Endometrial microvascular endothelial cells (primary cell): ENCODE data around the gene PCNA. TPM values are rescaled to one million over a fixed set of nuclear protein-coding genes. Genes with fewer than 3 reads are reported as not detected.

ENCODE experiments used
- in situ Hi-C: cut with HindIII; loops from 2 replicates; pipeline ENCODE4 v1.10.0; 2017; ENCODE audit warnings: low sequenced_read_pairs, low pct_unique_long_range_greater_than_20kb; ENCODE audit errors: inconsistent ontology term
- total RNA-seq: library from RNA; depleted of rRNA; stranded (reverse); fragments of >200 nt; gene quantifications from one replicate; pipeline ENCODE4 v1.2.3, GENCODE V29; 2015; ENCODE audit errors: inconsistent ontology term

Gene PCNA
- total RNA-seq, 1 donor from 2014 or later: 305 TPM

DNA sequence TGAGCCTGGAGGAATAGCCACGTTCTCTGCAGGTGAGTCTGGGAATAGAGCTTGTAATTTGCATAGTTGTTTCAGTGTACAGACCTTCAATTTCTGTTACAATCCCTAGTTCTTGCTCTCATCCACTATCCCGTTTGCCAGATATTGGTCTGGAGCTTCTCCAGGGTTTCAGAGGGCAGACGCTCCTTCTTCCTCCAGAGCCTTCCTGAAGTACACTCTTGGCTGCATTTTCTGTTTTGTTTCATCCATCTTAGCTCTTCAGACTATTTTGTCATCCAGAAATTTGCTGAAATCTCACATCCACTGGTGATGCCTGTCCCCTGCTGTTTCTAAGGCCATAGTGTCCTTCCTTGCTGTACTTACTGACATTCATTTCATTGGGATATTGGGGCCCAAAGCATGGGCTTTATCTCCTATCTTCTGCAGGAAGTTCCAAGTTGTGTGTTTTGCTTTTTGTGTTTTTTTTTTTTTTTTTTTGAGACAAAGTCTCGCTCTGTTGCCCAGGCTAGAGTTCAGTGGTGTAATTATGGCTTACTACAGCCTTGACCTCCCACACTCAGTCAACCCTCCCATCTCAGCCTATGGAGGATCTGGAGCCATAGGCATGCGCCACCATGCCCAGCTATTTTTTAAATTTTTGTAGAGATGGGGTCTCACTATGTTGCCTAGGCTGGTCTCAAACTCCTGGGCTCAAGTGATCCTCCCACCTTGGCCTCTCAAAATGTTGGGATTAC, 25.8 kb upstream of the PCNA start:
- in situ Hi-C loops: no loop called here

- in situ Hi-C loops: no loop called here
Observed at GRCh38 chr20:5143851-5144250, 24.1 kb upstream of the PCNA start.

DNA sequence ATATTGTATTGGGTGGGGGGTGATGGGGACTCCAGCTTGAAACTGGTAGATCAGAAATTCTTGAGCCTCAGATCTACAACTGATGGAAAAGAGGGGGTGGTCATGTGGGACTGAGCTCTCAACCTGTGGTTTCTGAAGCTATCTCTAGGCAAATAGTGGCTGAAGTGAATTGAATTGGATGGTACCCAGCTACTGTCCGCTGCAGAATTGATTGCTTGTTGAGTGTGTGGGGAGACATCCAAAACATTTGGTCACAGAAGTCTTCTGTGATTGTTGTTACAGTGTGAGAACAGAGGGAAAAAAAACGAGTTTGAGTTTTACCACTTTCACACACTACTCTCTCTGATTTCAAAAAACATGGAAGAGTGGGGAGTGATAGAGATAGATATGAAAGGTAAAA, 21.9 kb upstream of the PCNA start:
- in situ Hi-C loops: no loop called here

DNA sequence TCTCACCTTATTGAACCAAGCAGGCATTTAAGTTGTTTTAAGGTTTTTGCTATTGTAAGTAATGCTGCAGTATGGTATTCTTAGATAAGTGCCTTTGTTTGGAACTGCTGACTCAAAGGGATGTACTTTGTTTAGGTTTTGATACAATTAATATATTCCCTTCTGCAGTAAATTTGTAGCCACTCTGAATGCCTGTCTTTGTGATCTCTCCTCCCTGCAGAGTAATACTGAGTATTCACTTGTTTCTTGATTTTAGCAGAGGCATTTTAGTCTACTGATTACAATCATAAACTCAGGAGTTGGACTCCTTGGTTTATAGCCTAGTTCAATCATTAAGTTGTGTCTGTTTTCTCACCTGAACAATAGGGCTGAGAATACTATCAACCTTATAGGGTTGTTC, 20.4 kb upstream of the PCNA start:
- in situ Hi-C loops: no loop called here

DNA sequence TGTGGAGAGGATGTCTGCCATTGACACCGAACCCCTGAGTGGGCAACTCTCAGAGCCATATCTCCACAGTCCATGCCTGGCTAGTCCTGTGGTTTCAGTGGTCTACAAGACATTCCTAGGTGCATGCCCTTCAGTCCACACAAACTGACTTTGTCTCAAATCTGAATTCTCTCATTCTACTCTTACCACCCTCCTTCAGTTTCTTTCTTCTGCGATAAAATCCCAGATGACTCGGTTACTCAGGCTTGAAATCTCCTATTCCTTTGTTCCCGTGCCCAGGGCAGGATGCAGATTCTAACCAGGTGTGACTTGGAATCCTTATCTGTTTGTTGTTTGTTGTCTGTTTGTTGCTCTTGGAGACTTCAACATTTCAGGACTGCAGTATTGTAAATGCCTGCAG, 16.3 kb upstream of the PCNA start:
- in situ Hi-C loops: no loop called here

- in situ Hi-C loops: no loop called here
Observed at GRCh38 chr20:5135363-5136012, 15.7 kb upstream of the PCNA start.

- in situ Hi-C loops: no loop called here
Observed at GRCh38 chr20:5133998-5134397, 14.2 kb upstream of the PCNA start.

GRCh38 chr20:5131502-5131901, 11.7 kb upstream of the PCNA start:
- in situ Hi-C loops: no loop called here

GRCh38 chr20:5128886-5129285, 9.1 kb upstream of the PCNA start:
- in situ Hi-C loops: no loop called here

DNA sequence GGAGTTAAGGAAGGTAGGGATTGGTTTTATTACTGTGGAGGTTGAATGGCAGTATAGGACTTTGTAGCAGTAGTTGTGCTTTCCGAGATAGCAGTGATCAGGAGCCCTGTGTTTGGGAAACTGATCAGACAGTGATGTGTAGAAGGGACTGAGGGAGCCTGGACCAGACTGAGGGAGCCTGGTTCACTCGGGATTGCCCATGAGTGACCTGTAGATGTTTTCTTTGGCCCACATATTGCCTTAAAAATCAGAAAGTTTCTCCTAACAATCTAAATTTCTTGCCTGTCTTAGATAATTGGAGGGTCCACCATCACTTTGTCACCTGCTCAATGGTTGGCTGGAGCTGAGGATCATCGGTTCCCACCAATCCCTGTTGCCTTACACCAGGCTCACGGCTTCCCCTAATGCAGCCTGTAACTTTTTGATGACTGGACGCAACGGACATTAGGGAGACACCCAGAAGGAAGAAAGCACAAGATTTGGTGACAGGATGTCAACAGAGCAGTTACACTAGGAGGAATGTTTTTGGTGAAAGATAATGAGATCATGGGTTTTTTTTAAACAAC, 8.2 kb upstream of the PCNA start:
- in situ Hi-C loops: no loop called here

DNA sequence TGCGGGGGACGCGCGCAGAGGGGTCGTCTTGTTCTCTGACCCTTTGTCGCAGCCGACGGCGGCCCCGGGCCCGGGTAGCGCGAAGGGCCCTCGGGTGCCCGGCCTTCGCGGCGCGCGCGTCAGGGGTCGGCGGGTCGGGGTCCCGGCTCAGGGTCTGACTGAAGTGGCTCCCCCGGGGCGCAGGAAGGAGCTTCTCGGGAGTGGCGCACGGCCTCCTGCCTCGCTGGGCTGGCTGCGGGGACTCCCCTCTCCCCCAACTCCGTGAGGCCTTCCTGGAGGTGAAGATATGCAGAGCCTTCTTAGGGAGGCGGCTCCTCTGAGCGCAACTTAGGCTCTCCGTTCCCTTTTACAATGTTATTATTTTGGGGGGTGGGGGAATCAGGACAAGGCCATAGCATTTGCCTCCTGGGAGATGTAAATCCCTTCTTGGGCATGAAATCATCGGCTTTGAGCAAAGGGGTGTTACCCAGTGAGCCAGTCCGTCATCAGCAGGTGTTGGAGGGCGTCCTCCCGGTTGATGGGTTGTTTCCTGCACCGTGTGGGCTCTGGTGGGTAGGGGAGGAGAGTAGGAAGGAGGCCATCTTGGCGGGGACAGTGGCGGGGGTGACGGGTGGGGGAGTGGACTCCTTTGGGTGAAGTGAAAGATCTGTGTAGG, 7.6 kb upstream of the PCNA start:
- in situ Hi-C loops: no loop called here

- in situ Hi-C loops: no loop called here
Observed at GRCh38 chr20:5126512-5127203, 6.9 kb upstream of the PCNA start, which contains the start of gene CDS2. Gene CDS2, plus strand, starts transcription at chr20:5127008. Its CDS starts 85 bp downstream, at chr20:5127093.

DNA sequence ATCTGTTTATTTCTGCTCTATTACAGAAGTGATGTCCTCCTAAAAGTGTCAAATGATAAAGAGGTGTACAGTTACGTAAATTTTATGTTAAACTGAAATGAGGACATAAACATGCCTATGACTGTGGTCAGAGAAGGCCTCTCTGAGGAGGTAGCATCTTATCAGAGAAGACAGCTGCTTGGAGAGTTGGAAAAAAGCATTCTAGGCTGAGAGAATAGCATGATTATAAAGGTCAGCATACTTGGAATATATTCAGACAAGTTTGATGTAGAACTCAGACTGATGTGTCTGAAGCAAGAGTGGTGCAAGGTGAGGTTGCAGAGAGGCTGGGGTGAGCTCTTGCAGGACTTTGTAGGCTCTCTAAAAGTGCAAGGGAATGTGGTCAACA, 3.1 kb upstream of the PCNA start:
- in situ Hi-C loops: no loop called here

DNA sequence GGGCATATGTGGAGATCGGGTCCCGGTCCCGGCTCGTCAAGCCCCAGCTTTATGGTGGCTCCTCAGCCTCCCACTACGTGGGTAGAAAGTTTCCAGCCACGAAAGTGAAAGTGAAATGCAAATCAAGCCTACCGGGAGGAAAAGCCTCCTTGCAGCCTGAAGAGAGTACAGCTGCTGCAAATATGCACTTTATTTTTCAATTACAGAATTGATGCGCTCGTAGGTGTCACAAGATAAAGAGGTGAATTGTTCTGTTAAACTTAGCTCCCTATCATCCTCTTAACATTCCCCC, 373 bp upstream of the PCNA start:
- in situ Hi-C loops: no loop called here

- in situ Hi-C loops: no loop called here
Observed at GRCh38 chr20:5119143-5119434, 669 bp downstream of the PCNA start.

- in situ Hi-C loops: no loop called here
Observed at GRCh38 chr20:5118220-5119142, 1.3 kb downstream of the PCNA start.

DNA sequence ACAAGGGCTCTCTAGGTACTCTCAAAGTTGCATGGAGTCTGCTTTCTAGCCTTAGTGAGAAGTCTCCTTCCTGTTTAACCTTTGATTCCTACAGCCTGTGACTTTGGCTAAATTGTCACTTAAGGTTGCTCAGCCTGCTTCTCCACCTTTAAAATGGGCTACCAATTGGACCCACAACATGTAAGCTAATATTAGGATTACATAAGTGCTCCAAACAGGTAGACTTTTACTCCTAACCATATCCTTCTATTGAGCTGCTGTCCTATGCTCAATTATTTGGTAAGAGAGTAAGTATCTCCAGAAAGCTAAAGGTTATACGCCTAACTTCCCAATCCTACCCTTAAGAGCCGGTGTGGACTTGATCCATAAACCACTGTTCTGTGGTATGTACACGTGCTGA, 2.9 kb downstream of the PCNA start:
- in situ Hi-C loops: no loop called here

DNA sequence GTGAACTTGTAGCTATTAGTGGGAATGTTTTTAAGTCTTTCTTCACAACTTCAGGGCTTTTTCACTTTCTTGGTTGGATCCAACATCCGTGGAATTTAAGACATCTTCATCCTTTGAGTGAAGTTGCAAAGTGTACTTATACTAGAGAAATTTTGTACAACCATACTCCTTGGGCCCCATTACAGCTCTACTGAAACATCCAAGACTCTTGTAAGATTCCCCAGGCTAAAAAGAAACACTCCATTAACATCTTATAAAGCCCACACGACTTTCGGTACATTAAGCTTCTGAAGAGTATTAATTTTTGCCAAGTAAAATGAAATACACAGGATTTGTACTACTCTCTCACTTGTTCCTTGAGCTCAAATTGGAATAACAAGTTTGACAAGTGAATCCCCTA, 5.4 kb downstream of the PCNA start:
- in situ Hi-C loops: no loop called here

GRCh38 chr20:5113615-5113986, 6.2 kb downstream of the PCNA start:
- in situ Hi-C loops: no loop called here
